Stimulated activated CD8-positive, alpha-beta memory T cell treated with anti-CD3 and anti-CD28 coated beads, Interleukin-4, amount 100 ng/mL, for 4 hours (primary cell): ENCODE results near the gene PLCE1.

Experiments used
- DNase-seq, 2 donors: peaks; one replicate each; pipeline ENCODE4 v3.0.0-alpha.2; 2020; ENCODE audit warnings: low read depth in 2 of 2, low spot score in 1 of 2

Gene PLCE1

DNA sequence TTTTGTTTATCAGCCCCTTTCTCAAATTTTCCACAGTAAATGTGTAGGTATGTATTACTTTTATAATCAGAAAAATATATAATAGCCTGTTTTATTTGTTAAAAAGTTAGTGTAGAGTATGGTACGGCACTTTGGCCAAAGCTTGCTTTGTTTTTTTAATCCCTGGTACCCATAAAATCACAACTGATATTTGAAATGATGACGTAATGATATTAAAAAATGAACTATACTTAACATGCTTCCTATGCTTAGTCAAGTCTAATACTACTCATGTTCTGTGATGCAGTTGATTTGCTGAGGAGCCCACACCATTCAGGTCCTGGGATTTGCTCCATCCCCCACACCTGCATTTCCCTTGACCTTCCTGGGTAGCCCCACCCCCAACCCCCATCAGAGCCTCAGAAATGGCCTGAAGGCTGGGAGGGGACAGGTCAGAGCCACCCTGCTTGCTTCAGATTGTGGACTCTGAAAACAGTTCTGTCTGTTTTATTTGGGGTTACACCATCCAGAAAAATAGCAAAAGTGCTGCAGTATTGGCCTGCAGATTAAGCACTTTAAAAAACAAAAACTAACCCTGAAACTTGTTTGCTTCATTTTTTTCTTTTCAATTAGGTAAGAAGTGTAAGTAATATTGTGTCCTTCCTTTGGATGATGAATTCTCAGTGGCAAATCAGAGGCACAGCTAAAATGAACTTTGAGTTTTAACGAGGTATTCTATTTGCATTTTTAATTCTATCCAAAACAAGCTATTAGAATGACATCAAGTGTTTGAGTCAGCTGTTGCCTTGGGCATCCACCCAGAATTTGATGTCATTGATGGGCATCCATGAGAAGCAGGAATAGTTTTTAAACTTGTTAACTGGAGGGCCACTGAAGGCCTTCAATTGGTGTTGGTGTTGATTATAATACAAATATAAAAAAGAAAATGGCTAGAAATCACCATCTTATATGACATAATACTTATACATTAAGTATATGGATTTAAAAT, 23.3 kb downstream of the PLCE1 start:
- DNase-seq, result no peak

DNA sequence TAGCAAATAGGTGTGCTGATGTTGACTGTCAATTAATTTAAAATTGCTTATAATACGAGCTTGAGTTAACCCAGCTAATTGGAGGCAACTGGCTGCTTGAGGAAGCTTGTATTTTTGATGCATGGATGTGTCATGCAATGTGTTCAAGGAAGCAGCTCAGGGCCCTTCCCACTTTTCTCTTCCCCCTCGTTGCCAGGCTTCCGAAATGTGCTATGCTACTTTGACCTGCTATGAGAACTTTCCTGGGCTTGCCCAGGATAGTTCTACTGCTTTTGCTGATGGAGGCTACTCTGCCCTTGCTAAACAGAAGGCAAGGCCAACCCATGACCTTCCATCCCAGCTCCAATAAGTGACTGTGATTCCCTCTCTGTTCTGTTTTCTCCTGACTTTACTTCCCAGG, 24.4 kb downstream of the PLCE1 start:
- no peak for DNase-seq

DNA sequence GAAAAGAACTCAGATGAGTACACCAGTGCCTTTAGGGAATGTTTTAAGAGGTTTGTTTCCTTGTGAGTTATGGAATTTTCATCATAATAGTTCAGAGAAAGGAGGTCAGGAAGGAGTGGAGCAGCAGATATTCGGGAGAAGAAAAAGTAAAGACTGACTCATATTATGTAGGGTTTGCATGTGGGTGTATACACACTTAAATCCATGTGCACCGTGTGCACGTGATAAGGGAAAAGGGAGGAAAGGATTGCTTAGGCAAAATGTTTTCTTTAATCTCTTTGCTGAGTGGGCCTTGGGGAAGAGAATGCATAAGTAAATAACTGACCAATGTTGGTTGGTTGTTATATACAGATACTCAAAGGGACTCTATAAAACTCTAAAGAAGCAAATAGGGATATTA, 30.2 kb downstream of the PLCE1 start:
- no peak for DNase-seq

GRCh38 chr10:94024407-94024806, 30.7 kb downstream of the PLCE1 start:
- DNase-seq, result no peak

GRCh38 chr10:94025806-94026205, 32.1 kb downstream of the PLCE1 start:
- no peak for DNase-seq

DNA sequence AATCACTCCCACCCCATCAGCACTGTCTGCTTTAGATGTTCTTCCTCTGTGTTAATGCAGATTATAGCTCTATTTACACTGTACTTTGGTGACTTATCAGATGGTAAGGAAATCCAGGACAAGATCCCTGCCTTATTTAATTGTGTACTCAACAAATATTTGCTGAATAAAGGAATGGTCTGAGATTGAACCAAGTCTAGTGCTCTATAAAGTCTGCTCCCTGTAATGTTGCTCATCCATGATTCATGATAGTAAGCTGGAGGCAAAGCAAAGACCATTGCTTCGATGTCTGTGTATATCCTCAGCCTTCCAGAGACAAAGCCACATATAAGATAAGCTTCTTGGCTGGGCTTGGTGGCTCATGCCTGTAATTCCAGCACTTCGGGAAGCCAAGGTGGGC, 33.5 kb downstream of the PLCE1 start:
- no peak for DNase-seq

- DNase-seq, result no peak
Measured at GRCh38 chr10:94029955-94030354, 36.2 kb downstream of the PLCE1 start.

GRCh38 chr10:94035982-94036765, 42.4 kb downstream of the PLCE1 start:
- DNase-seq, result no peak

DNA sequence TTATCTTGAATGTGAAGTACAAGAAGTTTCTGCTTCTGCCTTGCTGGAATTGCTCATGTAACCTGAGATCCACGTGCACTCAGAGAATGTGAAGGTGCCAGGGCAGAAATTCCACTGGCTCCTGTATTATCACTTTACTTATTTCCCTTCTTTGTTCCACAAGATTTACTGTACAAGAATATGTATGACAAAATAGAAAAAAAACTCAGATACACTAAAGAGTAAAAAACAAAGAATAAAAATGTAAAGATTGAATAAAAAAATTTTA, 43.0 kb downstream of the PLCE1 start:
- DNase-seq, result no peak

- no peak for DNase-seq
Measured at GRCh38 chr10:94037286-94037685, 43.6 kb downstream of the PLCE1 start.

GRCh38 chr10:94038024-94038423, 44.3 kb downstream of the PLCE1 start:
- no peak for DNase-seq

DNA sequence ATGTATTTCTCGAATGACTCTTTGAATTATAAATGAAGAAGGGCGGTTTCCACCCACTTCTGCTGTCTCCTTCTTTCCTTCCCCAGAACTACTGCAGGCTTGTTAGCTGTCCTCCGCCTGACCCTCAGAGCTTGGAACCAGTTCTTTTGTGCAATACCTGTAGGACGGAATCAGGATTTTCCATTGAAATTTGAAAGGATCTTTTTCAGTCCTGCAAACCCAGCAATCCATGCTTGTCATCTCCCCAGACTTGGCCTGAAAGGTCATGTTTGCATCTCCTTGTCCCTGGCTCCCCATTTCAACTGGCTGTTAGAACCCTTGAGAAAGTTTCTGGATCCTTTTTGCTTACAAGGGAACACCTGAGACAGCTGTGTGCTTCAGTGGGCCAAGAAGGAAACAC, 47.5 kb downstream of the PLCE1 start:
- no peak for DNase-seq

DNA sequence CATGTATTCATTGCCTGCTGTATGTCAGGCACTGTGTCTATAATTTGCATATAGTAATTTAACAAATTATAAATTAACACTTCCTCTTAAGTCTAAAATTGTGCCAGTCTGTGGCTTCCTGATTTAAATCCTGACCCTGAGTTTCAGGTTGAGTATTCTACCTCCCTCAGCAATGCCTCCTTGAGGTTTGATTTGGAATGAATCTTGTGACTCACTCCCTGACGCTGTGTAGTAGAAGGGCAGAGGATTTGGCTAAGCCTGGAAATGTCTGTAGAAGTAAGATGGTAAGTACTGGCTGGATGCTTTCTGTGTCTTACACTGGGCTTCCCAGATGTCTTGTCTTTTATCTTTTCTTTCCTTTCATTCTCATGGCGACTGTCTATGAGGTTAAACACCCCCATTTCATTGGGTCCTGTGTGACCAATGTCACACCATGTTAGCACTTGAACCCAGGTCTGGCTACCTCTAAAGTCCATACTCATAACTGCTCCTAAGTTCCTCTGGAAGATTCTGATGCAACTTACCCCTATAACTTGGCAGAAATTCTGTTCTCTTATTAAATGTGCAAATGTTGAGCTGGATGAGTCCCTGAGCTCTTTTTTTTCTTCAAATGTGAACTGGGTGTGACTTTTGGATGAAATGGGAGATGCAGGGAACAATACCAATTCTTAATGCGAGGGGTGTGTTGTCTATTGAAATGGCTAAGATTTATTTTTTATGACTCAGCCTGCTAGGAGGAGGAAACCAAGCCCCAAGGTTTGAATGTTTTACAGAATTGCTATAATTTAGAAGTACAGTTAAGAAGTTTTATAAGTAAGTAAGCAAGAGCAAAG, 48.5 kb downstream of the PLCE1 start:
- no peak for DNase-seq

DNA sequence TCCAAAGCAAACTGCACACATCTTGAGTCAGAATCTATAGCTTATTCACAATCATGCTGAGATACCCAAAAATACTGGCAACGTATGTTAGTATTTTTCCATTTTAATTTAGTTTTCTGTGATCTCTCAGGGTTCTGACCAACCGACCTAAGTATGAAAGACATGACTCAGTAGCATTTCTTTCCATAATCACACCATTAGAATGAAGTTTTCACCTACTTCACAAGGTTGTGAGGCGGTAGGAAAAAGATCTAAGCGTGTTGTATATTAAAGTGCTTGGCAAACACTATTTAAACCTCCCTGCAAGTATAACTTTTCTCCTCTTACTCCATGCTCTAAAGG, 49.1 kb downstream of the PLCE1 start:
- DNase-seq, result no peak
